ENCODE data around the gene MIA3. TPM values are rescaled to one million over a fixed set of nuclear protein-coding genes. Genes with fewer than 3 reads are reported as not detected.

Gene MIA3
- polyA plus RNA-seq, 1 of the 3 experiments (the other 2 are of a cell fraction): 51.4 TPM

DNA sequence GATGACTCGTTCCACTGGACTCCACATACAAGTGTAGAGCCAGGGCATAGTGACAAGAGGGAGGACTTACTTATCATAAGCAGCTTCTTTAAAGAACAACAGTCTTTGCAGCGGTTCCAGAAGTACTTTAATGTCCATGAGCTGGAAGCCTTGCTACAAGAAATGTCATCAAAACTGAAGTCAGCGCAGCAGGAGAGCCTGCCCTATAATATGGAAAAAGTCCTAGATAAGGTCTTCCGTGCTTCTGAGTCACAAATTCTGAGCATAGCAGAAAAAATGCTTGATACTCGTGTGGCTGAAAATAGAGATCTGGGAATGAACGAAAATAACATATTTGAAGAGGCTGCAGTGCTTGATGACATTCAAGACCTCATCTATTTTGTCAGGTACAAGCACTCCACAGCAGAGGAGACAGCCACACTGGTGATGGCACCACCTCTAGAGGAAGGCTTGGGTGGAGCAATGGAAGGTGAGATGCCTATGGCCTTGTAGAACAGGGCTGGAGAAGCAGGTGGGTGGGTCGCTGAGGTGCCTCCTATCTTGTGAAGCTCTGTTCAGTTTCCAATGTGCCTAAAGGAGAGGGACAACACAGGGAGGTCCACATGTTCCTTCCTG is 12.1 kb downstream of the MIA3 start:
- WGBS (ENCODE audit: low lambda C conversion rate): 74% methylated on average over 7 of the region's 7 CpGs
- no peak overlapping the region for H3K4me3 ChIP-seq (ENCODE audit: low read depth in 2 of 2, low read length in 1 of 2)
- peaks cover 47 to 79% of the 10 kb centered on the region in 2 experiments for H3K36me3 ChIP-seq (replicated peaks in 1 of 2; ENCODE audit: control insufficient read depth in 1 of 2, insufficient read depth in 2 of 2, low read length in 1 of 2)
- no peak overlapping the region for H3K9ac ChIP-seq
- H3F3A ChIP-seq (replicated peaks; ENCODE audit: insufficient read depth): no peaks in the 10 kb centered on the region
- no peak overlapping the region for H3K27ac ChIP-seq (ENCODE audit: low read depth in 2 of 2, low read length in 1 of 2)
- no peak for DNase-seq
- no peaks in the 10 kb centered on the region for H3K27me3 ChIP-seq (ENCODE audit: insufficient read depth)
- H3K9me2 ChIP-seq: no peaks in the 10 kb centered on the region
- H3K9me3 ChIP-seq: no peaks in the 10 kb centered on the region
- ChIA-PET CTCF (interaction anchor here (1.0 to 1.9 kb wide), 3 partner anchors 10 to 174 kb away, joined by 3 to 8 read pairs (median 3); no protein-coding TSS in a partner anchor), POLR2A (no interaction called here)
- H4K20me1 ChIP-seq (ENCODE audit: insufficient read depth): no peaks in the 10 kb centered on the region
- no peak overlapping the region for H2AFZ ChIP-seq (ENCODE audit: low read depth)
- TF ChIP-seq FOSL2 (IDR thresholded peaks at IDR 0.05; ENCODE audit: borderline replicate concordance, low read depth): peak; percentile 22; the same call in 1 of the 2 replicates
- TF ChIP-seq NFIC (IDR thresholded peaks at IDR 0.05; ENCODE audit: borderline replicate concordance): no peak
- no peaks in the 10 kb centered on the region for H3K79me2 ChIP-seq (ENCODE audit: insufficient read depth)
- H3K4me1 ChIP-seq (ENCODE audit: control insufficient read depth in 1 of 2, insufficient read depth in 2 of 2, low read depth in 1 of 2, low read length in 1 of 2): no peaks in the 10 kb centered on the region
- no peak overlapping the region for H3K4me2 ChIP-seq

DNA sequence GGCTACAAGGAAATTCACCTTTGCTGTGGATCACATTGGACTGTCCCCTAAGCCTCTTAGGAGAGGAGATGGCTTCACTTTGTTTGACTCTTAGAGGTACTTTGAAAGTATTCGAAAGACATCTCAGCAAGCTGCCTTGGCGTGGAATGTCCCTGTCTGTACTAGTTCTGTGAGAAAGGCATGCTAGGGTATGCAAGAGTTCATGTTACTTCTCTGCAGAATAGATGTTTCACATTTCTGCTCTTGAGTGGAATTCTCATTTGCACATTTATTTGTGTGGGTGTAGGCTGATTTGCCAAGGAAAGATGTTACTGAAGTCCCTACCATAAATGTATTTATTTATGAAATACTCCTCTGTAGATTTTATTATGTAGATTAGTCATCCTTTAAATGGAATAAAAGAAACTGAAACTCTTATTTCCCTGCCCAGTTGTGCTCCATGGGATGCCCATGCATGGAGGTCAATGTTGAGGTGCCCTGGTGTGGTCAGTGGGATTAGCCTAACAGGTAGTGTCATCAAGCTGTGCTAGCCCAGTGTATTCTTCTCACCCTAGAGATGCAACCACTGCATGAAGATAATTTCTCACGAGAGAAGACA is 13.8 kb downstream of the MIA3 start:
- no peaks in the 10 kb centered on the region for H3F3A ChIP-seq (replicated peaks; ENCODE audit: insufficient read depth)
- WGBS (ENCODE audit: low lambda C conversion rate): 88% methylated on average over 3 of the region's 3 CpGs
- H3K9me2 ChIP-seq: no peaks in the 10 kb centered on the region
- H3K9ac ChIP-seq: no peak overlapping the region
- ChIA-PET CTCF (interaction anchor here (1.9 kb wide), 1 partner anchor 166 kb away, joined by 8 read pairs; no protein-coding TSS in a partner anchor), POLR2A (no interaction called here)
- H3K4me1 ChIP-seq (ENCODE audit: control insufficient read depth in 1 of 2, insufficient read depth in 2 of 2, low read depth in 1 of 2, low read length in 1 of 2): no peaks in the 10 kb centered on the region
- H2AFZ ChIP-seq (ENCODE audit: low read depth): no peak overlapping the region
- H3K4me3 ChIP-seq (ENCODE audit: low read depth in 2 of 2, low read length in 1 of 2): no peak overlapping the region
- peaks cover 47 to 80% of the 10 kb centered on the region in 2 experiments for H3K36me3 ChIP-seq (replicated peaks in 1 of 2; ENCODE audit: control insufficient read depth in 1 of 2, insufficient read depth in 2 of 2, low read length in 1 of 2)
- no peaks in the 10 kb centered on the region for H3K27me3 ChIP-seq (ENCODE audit: insufficient read depth)
- H3K27ac ChIP-seq (ENCODE audit: low read depth in 2 of 2, low read length in 1 of 2): no peak overlapping the region
- no peaks in the 10 kb centered on the region for H3K79me2 ChIP-seq (ENCODE audit: insufficient read depth)
- H4K20me1 ChIP-seq (ENCODE audit: insufficient read depth): no peaks in the 10 kb centered on the region
- no peaks in the 10 kb centered on the region for H3K9me3 ChIP-seq
- no peak overlapping the region for H3K4me2 ChIP-seq
- DNase-seq: no peak
- TF ChIP-seq RCOR1 (IDR thresholded peaks at IDR 0.05; ENCODE audit: low read length): no peak
- TF ChIP-seq FOXM1 (IDR thresholded peaks at IDR 0.05; ENCODE audit: low read depth): no peak
- TF ChIP-seq, protein P1, sequence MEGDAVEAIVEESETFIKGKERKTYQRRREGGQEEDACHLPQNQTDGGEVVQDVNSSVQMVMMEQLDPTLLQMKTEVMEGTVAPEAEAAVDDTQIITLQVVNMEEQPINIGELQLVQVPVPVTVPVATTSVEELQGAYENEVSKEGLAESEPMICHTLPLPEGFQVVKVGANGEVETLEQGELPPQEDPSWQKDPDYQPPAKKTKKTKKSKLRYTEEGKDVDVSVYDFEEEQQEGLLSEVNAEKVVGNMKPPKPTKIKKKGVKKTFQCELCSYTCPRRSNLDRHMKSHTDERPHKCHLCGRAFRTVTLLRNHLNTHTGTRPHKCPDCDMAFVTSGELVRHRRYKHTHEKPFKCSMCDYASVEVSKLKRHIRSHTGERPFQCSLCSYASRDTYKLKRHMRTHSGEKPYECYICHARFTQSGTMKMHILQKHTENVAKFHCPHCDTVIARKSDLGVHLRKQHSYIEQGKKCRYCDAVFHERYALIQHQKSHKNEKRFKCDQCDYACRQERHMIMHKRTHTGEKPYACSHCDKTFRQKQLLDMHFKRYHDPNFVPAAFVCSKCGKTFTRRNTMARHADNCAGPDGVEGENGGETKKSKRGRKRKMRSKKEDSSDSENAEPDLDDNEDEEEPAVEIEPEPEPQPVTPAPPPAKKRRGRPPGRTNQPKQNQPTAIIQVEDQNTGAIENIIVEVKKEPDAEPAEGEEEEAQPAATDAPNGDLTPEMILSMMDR (IDR thresholded peaks at IDR 0.05): no peak
- TF ChIP-seq GABPA (IDR thresholded peaks at IDR 0.05; ENCODE audit: low read depth): no peak
- no peak for TF ChIP-seq REST (IDR thresholded peaks at IDR 0.05; ENCODE audit: low read depth, low read length)
- TF ChIP-seq MXI1 (IDR thresholded peaks at IDR 0.05; ENCODE audit: low read depth, low read length): no peak
- TF ChIP-seq, protein P2, sequence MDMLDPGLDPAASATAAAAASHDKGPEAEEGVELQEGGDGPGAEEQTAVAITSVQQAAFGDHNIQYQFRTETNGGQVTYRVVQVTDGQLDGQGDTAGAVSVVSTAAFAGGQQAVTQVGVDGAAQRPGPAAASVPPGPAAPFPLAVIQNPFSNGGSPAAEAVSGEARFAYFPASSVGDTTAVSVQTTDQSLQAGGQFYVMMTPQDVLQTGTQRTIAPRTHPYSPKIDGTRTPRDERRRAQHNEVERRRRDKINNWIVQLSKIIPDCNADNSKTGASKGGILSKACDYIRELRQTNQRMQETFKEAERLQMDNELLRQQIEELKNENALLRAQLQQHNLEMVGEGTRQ (IDR thresholded peaks at IDR 0.05; ENCODE audit: borderline replicate concordance, low read depth, low read length): no peak
- TF ChIP-seq PBX3 (IDR thresholded peaks at IDR 0.05): no peak
- no peak for TF ChIP-seq EP300 (IDR thresholded peaks at IDR 0.05; ENCODE audit: borderline replicate concordance in 1 of 2, low read depth in 1 of 2, low read length in 1 of 2)
- TF ChIP-seq RXRA (IDR thresholded peaks at IDR 0.05; ENCODE audit: borderline replicate concordance, low read depth): no peak
- no peak for TF ChIP-seq RAD21 (IDR thresholded peaks at IDR 0.05; ENCODE audit: low read length)
- no peak for TF ChIP-seq ZBTB33 (IDR thresholded peaks at IDR 0.05; ENCODE audit: borderline replicate concordance, low read depth)
- no peak for TF ChIP-seq YY1 (IDR thresholded peaks at IDR 0.05; ENCODE audit: low read depth)
- TF ChIP-seq TCF12 (IDR thresholded peaks at IDR 0.05): no peak
- no peak for TF ChIP-seq NRF1 (IDR thresholded peaks at IDR 0.05; ENCODE audit: low read depth, low read length)
